Measurements from ENCODE around the gene TSFM.

GRCh38 chr12:57825451-57825850 lies 42.9 kb downstream of the TSFM start:
- TF ChIP-seq CTCF (IDR thresholded peaks at IDR 0.05; ENCODE audit: low read depth, low read length), result no peak
- no peak for TF ChIP-seq EZH2phosphoT487 (IDR thresholded peaks at IDR 0.05; ENCODE audit: low read depth)

Measured in OCI-LY3 (cell line).